PFSK-1 (cell line): ENCODE results near the gene PARVB.

Experiments
- FOXP2 ChIP-seq: optimal IDR thresholded peaks from 2 replicates; pipeline ENCODE3; 2011; ENCODE audit warnings: borderline replicate concordance, control low read depth, inconsistent platforms; ENCODE audit not compliant: insufficient read depth; ENCODE audit errors: extremely low read length, extremely low read depth
- POLR2AphosphoS5 ChIP-seq: IDR thresholded peaks from 2 replicates; pipeline ENCODE4 v1.6.1; 2012; ENCODE audit warnings: low read depth, mild to moderate bottlenecking, control low read depth, low read length, moderate library complexity
- SIN3A ChIP-seq: IDR thresholded peaks from 2 replicates; pipeline ENCODE4 v1.6.1; 2012; ENCODE audit warnings: mild to moderate bottlenecking, low read length, moderate library complexity, borderline replicate concordance; ENCODE audit not compliant: insufficient read depth
- TAF1 ChIP-seq: IDR thresholded peaks from 2 replicates; pipeline ENCODE4 v1.6.1; 2012; ENCODE audit warnings: low read length, control low read depth, borderline replicate concordance; ENCODE audit not compliant: insufficient read depth
- TF ChIP-seq, protein P1 (sequence below), 2 experiments: IDR thresholded peaks; 2 replicates each; pipeline versions ENCODE4 v1.6.1 to v1.8.0; 2011 to 2012; ENCODE audit warnings: low read depth in 2 of 2, low read length in 2 of 2, control low read depth in 1 of 2, inconsistent platforms in 1 of 2, mild to moderate bottlenecking in 1 of 2, moderate library complexity in 1 of 2; ENCODE audit not compliant: insufficient read depth in 1 of 2

GRCh38 chr22:44049486-44050231 is 25.6 kb downstream of the PARVB start:
- TF ChIP-seq TAF1 (no peak), POLR2AphosphoS5 (no peak), SIN3A (no peak), FOXP2 (no peak)
- TF ChIP-seq, protein P1, sequence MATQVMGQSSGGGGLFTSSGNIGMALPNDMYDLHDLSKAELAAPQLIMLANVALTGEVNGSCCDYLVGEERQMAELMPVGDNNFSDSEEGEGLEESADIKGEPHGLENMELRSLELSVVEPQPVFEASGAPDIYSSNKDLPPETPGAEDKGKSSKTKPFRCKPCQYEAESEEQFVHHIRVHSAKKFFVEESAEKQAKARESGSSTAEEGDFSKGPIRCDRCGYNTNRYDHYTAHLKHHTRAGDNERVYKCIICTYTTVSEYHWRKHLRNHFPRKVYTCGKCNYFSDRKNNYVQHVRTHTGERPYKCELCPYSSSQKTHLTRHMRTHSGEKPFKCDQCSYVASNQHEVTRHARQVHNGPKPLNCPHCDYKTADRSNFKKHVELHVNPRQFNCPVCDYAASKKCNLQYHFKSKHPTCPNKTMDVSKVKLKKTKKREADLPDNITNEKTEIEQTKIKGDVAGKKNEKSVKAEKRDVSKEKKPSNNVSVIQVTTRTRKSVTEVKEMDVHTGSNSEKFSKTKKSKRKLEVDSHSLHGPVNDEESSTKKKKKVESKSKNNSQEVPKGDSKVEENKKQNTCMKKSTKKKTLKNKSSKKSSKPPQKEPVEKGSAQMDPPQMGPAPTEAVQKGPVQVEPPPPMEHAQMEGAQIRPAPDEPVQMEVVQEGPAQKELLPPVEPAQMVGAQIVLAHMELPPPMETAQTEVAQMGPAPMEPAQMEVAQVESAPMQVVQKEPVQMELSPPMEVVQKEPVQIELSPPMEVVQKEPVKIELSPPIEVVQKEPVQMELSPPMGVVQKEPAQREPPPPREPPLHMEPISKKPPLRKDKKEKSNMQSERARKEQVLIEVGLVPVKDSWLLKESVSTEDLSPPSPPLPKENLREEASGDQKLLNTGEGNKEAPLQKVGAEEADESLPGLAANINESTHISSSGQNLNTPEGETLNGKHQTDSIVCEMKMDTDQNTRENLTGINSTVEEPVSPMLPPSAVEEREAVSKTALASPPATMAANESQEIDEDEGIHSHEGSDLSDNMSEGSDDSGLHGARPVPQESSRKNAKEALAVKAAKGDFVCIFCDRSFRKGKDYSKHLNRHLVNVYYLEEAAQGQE (IDR thresholded peaks at IDR 0.05; ENCODE audit: insufficient read depth in 1 of 2, low read depth in 2 of 2, low read length in 2 of 2): no peak
